K562 (cell line): Measurements from ENCODE around the gene HCRTR1. TPM values are rescaled to one million over a fixed set of nuclear protein-coding genes. Genes with fewer than 3 reads are reported as not detected.

ENCODE experiments used
- BRD9 ChIP-seq: fragments of 450-650 bp; IDR thresholded peaks from 2 replicates; pipeline ENCODE4 v1.6.1; 2018; ENCODE audit warnings: low read depth; ENCODE audit not compliant: partially characterized antibody
- FOXK1 ChIP-seq: sonication (generic); formaldehyde crosslinking; IDR thresholded peaks from 2 replicates; pipeline ENCODE4 v1.8.0; 2022; ENCODE audit warnings: missing genetic modification reagents, mild to moderate bottlenecking, borderline replicate concordance
- GATAD2A ChIP-seq: fragments of 450-650 bp; IDR thresholded peaks from 2 replicates; pipeline ENCODE4 v1.6.1; 2017
- KDM5B ChIP-seq: fragments of 200-600 bp; sonication (generic); IDR thresholded peaks from 2 replicates; pipeline ENCODE4 v1.6.1; 2012; ENCODE audit warnings: low read depth, mild to moderate bottlenecking, moderate library complexity, low read length, control low read depth, inconsistent platforms; ENCODE audit not compliant: insufficient replicate concordance
- KLF13 ChIP-seq: fragments of 450-650 bp; IDR thresholded peaks from 2 replicates; pipeline ENCODE4 v1.6.1; 2016; ENCODE audit warnings: missing genetic modification characterization, low read depth, mild to moderate bottlenecking, missing compliant biosample characterization, moderate library complexity, borderline replicate concordance
- MEF2A ChIP-seq: IDR thresholded peaks from 2 replicates; pipeline ENCODE4 v1.6.1; 2011; ENCODE audit warnings: low read depth, mild to moderate bottlenecking, low read length, moderate library complexity; ENCODE audit not compliant: control insufficient read depth
- NCOA4 ChIP-seq: fragments of 450-650 bp; IDR thresholded peaks from 2 replicates; pipeline ENCODE4 v1.6.1; 2018; ENCODE audit warnings: mild to moderate bottlenecking; ENCODE audit not compliant: partially characterized antibody
- SUPT5H ChIP-seq: fragments of 450-650 bp; IDR thresholded peaks from 2 replicates; pipeline ENCODE4 v1.6.1; 2016
- TAL1 ChIP-seq: fragments of 450-650 bp; IDR thresholded peaks from 2 replicates; pipeline ENCODE4 v1.6.1; 2016; ENCODE audit warnings: mild to moderate bottlenecking
- ZC3H8 ChIP-seq: fragments of 450-650 bp; IDR thresholded peaks from 2 replicates; pipeline ENCODE4 v1.6.1; 2017
- ZKSCAN3 ChIP-seq: fragments of 250-450 bp; sonication (Bioruptor Pico); IDR thresholded peaks from 2 replicates; pipeline ENCODE4 v1.4.0; 2020
- ZNF668 ChIP-seq: fragments of 250-450 bp; sonication (Bioruptor Pico); IDR thresholded peaks from 2 replicates; pipeline ENCODE4 v1.8.0; 2022; ENCODE audit warnings: mild to moderate bottlenecking, inconsistent platforms
- ZNF699 ChIP-seq: fragments of 250-450 bp; sonication (Bioruptor Pico); IDR thresholded peaks from 2 replicates; pipeline ENCODE4 v1.8.0; 2021; ENCODE audit warnings: mild to moderate bottlenecking, moderate library complexity; ENCODE audit not compliant: insufficient replicate concordance
- ZSCAN32 ChIP-seq: fragments of 450-650 bp; formaldehyde crosslinking; IDR thresholded peaks from 2 replicates; pipeline ENCODE4 v1.4.0; 2020; ENCODE audit warnings: mild to moderate bottlenecking, moderate library complexity
- polyA plus RNA-seq, 8 experiments: library from polyadenylated mRNA; depleted of rRNA in 4 of 8; stranded (reverse) in 5 of 8; unstranded in 3 of 8; fragments of >200 nt; fragmentation: Nextera tagmentation in 2 of 8; fragmentation: Illumina TruSeq in 1 of 8; extraction: Ambion mirVana in 2 of 8; extraction: Trizol in 1 of 8; gene quantifications; 2 replicates each; pipeline versions ENCODE4 v1.2.1 to v1.2.3, GENCODE V29; 2011 to 2014; ENCODE audit warnings: inconsistent platforms in 1 of 8, missing spikeins in 1 of 8
- total RNA-seq, 7 experiments: library from RNA; depleted of rRNA in 6 of 7; stranded (reverse); fragments of >200 nt in 6 of 7; fragmentation: Illumina TruSeq in 2 of 7; extraction: Trizol in 2 of 7; gene quantifications; 2 replicates each; pipeline versions ENCODE4 v1.2.1 to v1.2.3, GENCODE V29; 2011 to 2021; ENCODE audit warnings: low replicate concordance in 1 of 7
- TF ChIP-seq, protein P1 (sequence below): sonication (generic); formaldehyde crosslinking; IDR thresholded peaks from 2 replicates; pipeline ENCODE4 v1.8.1; 2022; ENCODE audit warnings: missing genetic modification reagents
- TF ChIP-seq, protein P2 (sequence below): sonication (generic); formaldehyde crosslinking; IDR thresholded peaks from 2 replicates; pipeline ENCODE4 v1.5.0; 2020; ENCODE audit warnings: missing genetic modification reagents
- TF ChIP-seq, protein P3 (sequence below), 2 experiments: fragments of 250-450 bp in 1 of 2; fragments of 450-650 bp in 1 of 2; sonication (Bioruptor Pico) in 1 of 2; IDR thresholded peaks; 2 replicates each; pipeline versions ENCODE4 v1.6.1 to v1.8.0; 2016 to 2021; ENCODE audit warnings: mild to moderate bottlenecking in 2 of 2, moderate library complexity in 2 of 2, missing compliant biosample characterization in 1 of 2, missing genetic modification characterization in 1 of 2
- TF ChIP-seq, protein P4 (sequence below): fragments of 450-650 bp; IDR thresholded peaks from 2 replicates; pipeline ENCODE4 v1.6.1; 2016; ENCODE audit warnings: antibody characterized with exemption
- TF ChIP-seq, protein P5 (sequence below): fragments of 450-650 bp; IDR thresholded peaks from 2 replicates; pipeline ENCODE4 v1.6.1; 2016; ENCODE audit warnings: borderline replicate concordance
- TF ChIP-seq, protein P6 (sequence below): fragments of 150-350 bp; conservative IDR thresholded peaks from 2 replicates; pipeline ENCODE4 v1.6.1; 2014; ENCODE audit warnings: low read length

HCRTR1 gene
- total and polyA plus RNA-seq, 9 of the 15 experiments (the other 6 are each of a cell fraction or from before 2014, with no cell fraction given), result not detected

DNA sequence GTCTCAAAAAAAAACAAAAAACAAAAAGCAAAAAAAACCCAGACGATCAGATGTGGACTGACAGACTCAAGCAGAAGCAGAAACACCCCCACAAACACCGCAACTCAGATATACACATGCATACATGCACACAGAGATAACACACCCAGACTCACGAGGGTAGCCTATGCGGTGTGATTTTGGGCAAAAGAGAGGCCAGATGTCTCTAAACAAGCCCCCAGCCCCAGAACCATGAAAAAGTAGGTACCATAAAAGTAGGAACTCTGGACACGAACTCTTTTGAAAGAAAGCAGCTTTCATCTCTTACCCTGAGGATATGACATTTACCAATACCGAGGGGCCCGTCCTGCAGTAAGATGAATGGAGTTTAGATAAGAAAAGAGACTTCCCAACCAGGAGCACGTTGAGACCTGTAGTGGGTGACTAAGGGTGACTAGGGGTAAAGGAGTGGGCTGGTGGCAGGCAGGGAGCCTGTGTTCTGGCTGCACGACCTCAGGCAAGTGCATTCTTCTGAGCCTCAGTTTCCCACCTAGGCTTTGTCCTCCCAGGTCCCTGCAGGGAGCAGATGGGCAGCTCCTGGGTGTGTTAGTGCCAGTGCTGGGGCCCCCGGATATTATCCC is 42.6 kb upstream of the HCRTR1 start (continued):
- TF ChIP-seq ZNF699 (no peak), NCOA4 (no peak), ZKSCAN3 (CRISPR knock-in tag) (no peak), TAL1 (peak; percentile 80), KLF13 (tag) (no peak), FOXK1 (CRISPR knock-in tag) (no peak), BRD9 (no peak), ZNF668 (no peak), MEF2A (no peak), KDM5B (no peak), SUPT5H (no peak), ZSCAN32 (CRISPR knock-in tag) (no peak), GATAD2A (no peak), ZC3H8 (no peak)
- TF ChIP-seq, protein P1, sequence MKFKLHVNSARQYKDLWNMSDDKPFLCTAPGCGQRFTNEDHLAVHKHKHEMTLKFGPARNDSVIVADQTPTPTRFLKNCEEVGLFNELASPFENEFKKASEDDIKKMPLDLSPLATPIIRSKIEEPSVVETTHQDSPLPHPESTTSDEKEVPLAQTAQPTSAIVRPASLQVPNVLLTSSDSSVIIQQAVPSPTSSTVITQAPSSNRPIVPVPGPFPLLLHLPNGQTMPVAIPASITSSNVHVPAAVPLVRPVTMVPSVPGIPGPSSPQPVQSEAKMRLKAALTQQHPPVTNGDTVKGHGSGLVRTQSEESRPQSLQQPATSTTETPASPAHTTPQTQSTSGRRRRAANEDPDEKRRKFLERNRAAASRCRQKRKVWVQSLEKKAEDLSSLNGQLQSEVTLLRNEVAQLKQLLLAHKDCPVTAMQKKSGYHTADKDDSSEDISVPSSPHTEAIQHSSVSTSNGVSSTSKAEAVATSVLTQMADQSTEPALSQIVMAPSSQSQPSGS (CRISPR knock-in tag), result no peak
- TF ChIP-seq, protein P2, sequence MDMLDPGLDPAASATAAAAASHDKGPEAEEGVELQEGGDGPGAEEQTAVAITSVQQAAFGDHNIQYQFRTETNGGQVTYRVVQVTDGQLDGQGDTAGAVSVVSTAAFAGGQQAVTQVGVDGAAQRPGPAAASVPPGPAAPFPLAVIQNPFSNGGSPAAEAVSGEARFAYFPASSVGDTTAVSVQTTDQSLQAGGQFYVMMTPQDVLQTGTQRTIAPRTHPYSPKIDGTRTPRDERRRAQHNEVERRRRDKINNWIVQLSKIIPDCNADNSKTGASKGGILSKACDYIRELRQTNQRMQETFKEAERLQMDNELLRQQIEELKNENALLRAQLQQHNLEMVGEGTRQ (CRISPR knock-in tag), result no peak
- TF ChIP-seq, protein P3, sequence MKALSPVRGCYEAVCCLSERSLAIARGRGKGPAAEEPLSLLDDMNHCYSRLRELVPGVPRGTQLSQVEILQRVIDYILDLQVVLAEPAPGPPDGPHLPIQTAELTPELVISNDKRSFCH (CRISPR knock-in tag; IDR thresholded peaks at IDR 0.05), result no peak
- TF ChIP-seq, protein P3 (tag; IDR thresholded peaks at IDR 0.05), result peak; percentile 84; the same call in 1 of the 2 replicates
- TF ChIP-seq, protein P4, sequence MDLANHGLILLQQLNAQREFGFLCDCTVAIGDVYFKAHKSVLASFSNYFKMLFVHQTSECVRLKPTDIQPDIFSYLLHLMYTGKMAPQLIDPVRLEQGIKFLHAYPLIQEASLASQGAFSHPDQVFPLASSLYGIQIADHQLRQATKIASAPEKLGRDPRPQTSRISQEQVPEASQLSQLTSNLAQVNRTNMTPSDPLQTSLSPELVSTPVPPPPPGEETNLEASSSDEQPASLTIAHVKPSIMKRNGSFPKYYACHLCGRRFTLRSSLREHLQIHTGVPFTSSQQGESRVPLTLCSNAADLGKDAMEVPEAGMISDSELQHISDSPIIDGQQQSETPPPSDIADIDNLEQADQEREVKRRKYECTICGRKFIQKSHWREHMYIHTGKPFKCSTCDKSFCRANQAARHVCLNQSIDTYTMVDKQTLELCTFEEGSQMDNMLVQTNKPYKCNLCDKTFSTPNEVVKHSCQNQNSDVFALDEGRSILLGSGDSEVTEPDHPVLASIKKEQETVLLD, result no peak
- TF ChIP-seq, protein P5, sequence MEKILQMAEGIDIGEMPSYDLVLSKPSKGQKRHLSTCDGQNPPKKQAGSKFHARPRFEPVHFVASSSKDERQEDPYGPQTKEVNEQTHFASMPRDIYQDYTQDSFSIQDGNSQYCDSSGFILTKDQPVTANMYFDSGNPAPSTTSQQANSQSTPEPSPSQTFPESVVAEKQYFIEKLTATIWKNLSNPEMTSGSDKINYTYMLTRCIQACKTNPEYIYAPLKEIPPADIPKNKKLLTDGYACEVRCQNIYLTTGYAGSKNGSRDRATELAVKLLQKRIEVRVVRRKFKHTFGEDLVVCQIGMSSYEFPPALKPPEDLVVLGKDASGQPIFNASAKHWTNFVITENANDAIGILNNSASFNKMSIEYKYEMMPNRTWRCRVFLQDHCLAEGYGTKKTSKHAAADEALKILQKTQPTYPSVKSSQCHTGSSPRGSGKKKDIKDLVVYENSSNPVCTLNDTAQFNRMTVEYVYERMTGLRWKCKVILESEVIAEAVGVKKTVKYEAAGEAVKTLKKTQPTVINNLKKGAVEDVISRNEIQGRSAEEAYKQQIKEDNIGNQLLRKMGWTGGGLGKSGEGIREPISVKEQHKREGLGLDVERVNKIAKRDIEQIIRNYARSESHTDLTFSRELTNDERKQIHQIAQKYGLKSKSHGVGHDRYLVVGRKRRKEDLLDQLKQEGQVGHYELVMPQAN, result no peak
- TF ChIP-seq, protein P6, sequence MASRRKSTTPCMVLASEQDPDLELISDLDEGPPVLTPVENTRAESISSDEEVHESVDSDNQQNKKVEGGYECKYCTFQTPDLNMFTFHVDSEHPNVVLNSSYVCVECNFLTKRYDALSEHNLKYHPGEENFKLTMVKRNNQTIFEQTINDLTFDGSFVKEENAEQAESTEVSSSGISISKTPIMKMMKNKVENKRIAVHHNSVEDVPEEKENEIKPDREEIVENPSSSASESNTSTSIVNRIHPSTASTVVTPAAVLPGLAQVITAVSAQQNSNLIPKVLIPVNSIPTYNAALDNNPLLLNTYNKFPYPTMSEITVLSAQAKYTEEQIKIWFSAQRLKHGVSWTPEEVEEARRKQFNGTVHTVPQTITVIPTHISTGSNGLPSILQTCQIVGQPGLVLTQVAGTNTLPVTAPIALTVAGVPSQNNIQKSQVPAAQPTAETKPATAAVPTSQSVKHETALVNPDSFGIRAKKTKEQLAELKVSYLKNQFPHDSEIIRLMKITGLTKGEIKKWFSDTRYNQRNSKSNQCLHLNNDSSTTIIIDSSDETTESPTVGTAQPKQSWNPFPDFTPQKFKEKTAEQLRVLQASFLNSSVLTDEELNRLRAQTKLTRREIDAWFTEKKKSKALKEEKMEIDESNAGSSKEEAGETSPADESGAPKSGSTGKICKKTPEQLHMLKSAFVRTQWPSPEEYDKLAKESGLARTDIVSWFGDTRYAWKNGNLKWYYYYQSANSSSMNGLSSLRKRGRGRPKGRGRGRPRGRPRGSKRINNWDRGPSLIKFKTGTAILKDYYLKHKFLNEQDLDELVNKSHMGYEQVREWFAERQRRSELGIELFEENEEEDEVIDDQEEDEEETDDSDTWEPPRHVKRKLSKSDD, result no peak
